Endothelial cell (in vitro differentiated cells): ENCODE results near the gene SAMD11. TPM values are rescaled to one million over a fixed set of nuclear protein-coding genes. Genes with fewer than 3 reads are reported as not detected.
"Not testable (repeated sequence)": the region's sequence is repeated elsewhere in the genome, so short reads cannot be mapped to it uniquely, and the experiment has no call there.

Experiments
- DNase-seq: peaks from one replicate; pipeline ENCODE4 v3.0.0; 2021; ENCODE audit warnings: low spot score
- H3K27ac Mint-ChIP-seq: one replicate; pipeline ENCODE4 v1.8.0; 2021; ENCODE audit warnings: mixed read lengths, inconsistent platforms; ENCODE audit not compliant: unreplicated experiment
- H3K27me3 Mint-ChIP-seq: one replicate; pipeline ENCODE4 v1.8.0; 2021; ENCODE audit warnings: mild to moderate bottlenecking, moderate library complexity, mixed read lengths, inconsistent platforms; ENCODE audit not compliant: unreplicated experiment
- H3K36me3 Mint-ChIP-seq: one replicate; pipeline ENCODE4 v1.8.0; 2021; ENCODE audit warnings: mild to moderate bottlenecking, low read depth, mixed read lengths, inconsistent platforms; ENCODE audit not compliant: unreplicated experiment
- H3K4me1 Mint-ChIP-seq: one replicate; pipeline ENCODE4 v1.8.0; 2021; ENCODE audit warnings: mild to moderate bottlenecking, mixed read lengths, inconsistent platforms; ENCODE audit not compliant: unreplicated experiment
- H3K4me3 Mint-ChIP-seq: one replicate; pipeline ENCODE4 v1.8.0; 2021; ENCODE audit warnings: mild to moderate bottlenecking, mixed read lengths, inconsistent platforms; ENCODE audit not compliant: unreplicated experiment
- H3K9me3 Mint-ChIP-seq: one replicate; pipeline ENCODE4 v1.8.0; 2021; ENCODE audit warnings: mixed read lengths, inconsistent platforms; ENCODE audit not compliant: unreplicated experiment
- total RNA-seq: library from RNA; stranded (reverse); fragmentation: NEBNext Ultra II Directional; extraction: Animal tissue kit (Norgen Biotek cat#: 25700); gene quantifications from one replicate; pipeline ENCODE4 v1.2.1, GENCODE V29; 2021; ENCODE audit not compliant: unreplicated experiment
- TF ChIP-seq, protein P1 (sequence below): fragments of 200-600 bp; sonication (generic); IDR thresholded peaks from one replicate; pipeline ENCODE4 v1.5.0; 2021; ENCODE audit warnings: antibody characterized with exemption; ENCODE audit not compliant: unreplicated experiment

SAMD11 gene
- total RNA-seq, 1 donor from 2014 or later: not detected

DNA sequence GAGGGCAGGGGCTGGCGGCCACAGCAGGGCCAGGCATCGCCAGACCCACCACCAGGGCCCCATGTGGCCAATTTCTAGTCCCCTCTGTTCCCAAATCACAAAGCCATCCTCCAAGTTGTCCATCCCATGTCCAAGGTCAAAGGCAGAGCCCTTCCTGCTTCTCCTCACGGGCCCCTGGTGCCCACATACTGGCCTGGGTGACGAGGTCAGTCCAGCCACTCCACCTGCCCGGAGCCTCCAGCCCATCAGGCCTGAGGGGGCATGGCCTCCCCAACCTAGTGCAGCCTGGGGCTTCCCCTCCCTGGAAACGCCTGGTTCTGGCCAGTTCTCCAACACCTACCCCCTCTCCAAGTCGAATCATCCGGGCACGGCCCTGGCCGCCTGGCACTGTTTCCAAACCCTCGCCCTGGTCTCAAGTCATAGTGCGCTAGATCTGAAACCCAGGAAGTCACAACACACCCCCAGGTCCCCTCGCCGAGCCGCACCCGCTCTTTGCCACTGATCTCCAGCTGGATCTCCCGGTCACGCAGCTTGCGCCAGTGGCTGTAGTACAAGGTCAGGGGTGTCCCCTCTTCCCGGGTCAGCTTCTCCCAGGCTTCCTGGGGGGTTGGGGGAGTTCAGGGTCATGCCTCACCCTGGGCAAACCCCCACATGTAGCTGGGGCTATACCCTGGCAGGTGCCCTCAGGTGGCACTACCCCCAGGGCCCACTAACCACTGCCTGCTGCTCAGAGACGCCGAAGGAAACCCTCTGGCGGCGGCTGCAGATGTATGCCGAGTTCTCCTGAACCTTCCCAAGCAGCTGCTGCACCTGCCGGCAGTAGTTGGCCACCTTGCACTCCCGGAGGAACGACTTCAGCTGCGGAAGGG lies 22.2 kb downstream of the SAMD11 start:
- Mint-ChIP-seq H3K36me3 (peaks cover 30% of the 10 kb centered on the region), H3K4me3 (no peak overlapping the region), H3K27ac (peak overlapping the region; percentile 36), H3K9me3 (no peaks in the 10 kb centered on the region), H3K27me3 (peaks cover 6% of the 10 kb centered on the region), H3K4me1 (no peaks in the 10 kb centered on the region)
- DNase-seq: no peak
- TF ChIP-seq, protein P1, sequence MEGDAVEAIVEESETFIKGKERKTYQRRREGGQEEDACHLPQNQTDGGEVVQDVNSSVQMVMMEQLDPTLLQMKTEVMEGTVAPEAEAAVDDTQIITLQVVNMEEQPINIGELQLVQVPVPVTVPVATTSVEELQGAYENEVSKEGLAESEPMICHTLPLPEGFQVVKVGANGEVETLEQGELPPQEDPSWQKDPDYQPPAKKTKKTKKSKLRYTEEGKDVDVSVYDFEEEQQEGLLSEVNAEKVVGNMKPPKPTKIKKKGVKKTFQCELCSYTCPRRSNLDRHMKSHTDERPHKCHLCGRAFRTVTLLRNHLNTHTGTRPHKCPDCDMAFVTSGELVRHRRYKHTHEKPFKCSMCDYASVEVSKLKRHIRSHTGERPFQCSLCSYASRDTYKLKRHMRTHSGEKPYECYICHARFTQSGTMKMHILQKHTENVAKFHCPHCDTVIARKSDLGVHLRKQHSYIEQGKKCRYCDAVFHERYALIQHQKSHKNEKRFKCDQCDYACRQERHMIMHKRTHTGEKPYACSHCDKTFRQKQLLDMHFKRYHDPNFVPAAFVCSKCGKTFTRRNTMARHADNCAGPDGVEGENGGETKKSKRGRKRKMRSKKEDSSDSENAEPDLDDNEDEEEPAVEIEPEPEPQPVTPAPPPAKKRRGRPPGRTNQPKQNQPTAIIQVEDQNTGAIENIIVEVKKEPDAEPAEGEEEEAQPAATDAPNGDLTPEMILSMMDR: no peak

DNA sequence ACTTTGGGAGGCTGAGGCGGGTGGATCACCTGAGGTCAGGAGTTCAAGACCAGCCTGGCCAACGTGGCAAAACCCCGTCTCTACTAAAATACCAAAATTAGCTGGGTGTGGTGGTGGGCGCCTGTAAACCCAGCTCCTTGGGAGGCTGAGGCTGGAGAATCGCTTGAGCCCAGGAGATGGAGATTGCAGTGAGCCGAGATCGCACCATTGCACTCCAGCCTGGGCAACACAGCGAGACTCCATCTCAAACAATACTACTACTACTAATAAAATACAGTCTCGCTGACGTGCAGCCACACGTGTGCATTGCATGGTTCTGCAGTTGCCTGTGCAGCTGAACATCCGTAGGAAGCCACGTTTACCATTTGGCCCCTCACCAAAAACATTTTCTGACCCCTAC lies 23.1 kb downstream of the SAMD11 start:
- H3K4me3 Mint-ChIP-seq, H3K9me3 Mint-ChIP-seq, H3K27ac Mint-ChIP-seq, DNase-seq, H3K4me1 Mint-ChIP-seq: not testable (repeated sequence)
- H3K36me3 Mint-ChIP-seq: peaks cover 36% of the 10 kb centered on the region
- peaks cover 11% of the 10 kb centered on the region for H3K27me3 Mint-ChIP-seq

DNA sequence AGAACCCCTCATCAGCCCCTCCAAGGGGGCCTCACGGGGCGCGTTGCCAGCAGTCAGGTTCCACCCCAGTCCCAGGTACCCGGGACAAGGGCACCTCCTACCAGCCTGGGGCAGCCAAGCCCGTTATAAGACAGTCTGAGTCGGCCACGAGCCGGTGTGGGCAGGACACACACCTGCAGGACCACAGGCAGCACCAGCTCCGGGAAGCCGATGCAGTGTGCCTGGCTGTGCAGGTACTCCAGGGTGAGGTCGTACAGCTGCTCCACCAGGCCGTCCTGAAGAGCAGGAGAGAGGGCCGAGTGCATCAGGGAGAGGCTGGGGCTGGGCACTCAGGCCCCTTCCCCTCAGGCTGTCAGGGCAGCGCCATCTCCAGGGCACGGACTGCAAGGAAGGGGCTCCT lies 24.2 kb downstream of the SAMD11 start:
- Mint-ChIP-seq H3K9me3 (no peaks in the 10 kb centered on the region), H3K27me3 (peaks cover 11% of the 10 kb centered on the region), H3K4me3 (no peak overlapping the region), H3K36me3 (peaks cover 36% of the 10 kb centered on the region), H3K4me1 (no peaks in the 10 kb centered on the region), H3K27ac (no peak overlapping the region)
- TF ChIP-seq, protein P1: no peak
- DNase-seq: no peak

- Mint-ChIP-seq H3K4me3 (peak overlapping the region; percentile 69), H3K4me1 (no peaks in the 10 kb centered on the region), H3K9me3 (no peaks in the 10 kb centered on the region), H3K27me3 (peaks cover 14% of the 10 kb centered on the region), H3K36me3 (peaks cover 40% of the 10 kb centered on the region), H3K27ac (no peak overlapping the region)
- TF ChIP-seq, protein P1: no peak
- DNase-seq: no peak
These were observed 26.5 kb downstream of the SAMD11 start for GRCh38 chr1:950268-950667.

DNA sequence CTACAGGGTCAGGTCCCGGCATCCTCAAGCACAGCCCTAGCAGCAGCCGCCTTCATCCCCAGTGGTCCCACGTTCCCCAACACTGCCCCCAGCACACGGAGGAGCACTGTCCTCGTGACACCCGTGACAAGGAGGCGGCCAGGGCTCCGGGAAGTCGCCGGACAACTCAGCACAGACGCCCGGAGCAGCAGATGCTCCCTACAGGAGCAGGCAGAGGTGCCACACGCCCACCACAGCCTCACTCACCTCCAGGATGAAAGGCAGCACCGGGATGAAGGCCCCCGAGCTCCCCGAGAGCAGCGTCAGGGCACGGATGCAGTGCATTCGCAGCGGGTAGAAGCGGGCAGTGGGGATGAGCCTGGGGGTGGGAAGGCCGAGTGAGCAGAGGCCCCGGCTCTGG lies 27.2 kb downstream of the SAMD11 start:
- peaks cover 9% of the 10 kb centered on the region for H3K27me3 Mint-ChIP-seq
- H3K36me3 Mint-ChIP-seq: peaks cover 37% of the 10 kb centered on the region

More for the DNA sequence above, 27.2 kb downstream of the SAMD11 start:
- no peak for DNase-seq
- Mint-ChIP-seq H3K4me1 (no peaks in the 10 kb centered on the region), H3K9me3 (no peaks in the 10 kb centered on the region), H3K27ac (no peak overlapping the region), H3K4me3 (peak overlapping the region; percentile 69)
- TF ChIP-seq, protein P1: no peak
